ENCODE measurements around the gene FGFR3.

FGFR3 gene

GRCh38 chr4:1770791-1771231 lies 22.3 kb upstream of the FGFR3 start:
- no peak for DNase-seq (ENCODE audit: low read depth)

DNA sequence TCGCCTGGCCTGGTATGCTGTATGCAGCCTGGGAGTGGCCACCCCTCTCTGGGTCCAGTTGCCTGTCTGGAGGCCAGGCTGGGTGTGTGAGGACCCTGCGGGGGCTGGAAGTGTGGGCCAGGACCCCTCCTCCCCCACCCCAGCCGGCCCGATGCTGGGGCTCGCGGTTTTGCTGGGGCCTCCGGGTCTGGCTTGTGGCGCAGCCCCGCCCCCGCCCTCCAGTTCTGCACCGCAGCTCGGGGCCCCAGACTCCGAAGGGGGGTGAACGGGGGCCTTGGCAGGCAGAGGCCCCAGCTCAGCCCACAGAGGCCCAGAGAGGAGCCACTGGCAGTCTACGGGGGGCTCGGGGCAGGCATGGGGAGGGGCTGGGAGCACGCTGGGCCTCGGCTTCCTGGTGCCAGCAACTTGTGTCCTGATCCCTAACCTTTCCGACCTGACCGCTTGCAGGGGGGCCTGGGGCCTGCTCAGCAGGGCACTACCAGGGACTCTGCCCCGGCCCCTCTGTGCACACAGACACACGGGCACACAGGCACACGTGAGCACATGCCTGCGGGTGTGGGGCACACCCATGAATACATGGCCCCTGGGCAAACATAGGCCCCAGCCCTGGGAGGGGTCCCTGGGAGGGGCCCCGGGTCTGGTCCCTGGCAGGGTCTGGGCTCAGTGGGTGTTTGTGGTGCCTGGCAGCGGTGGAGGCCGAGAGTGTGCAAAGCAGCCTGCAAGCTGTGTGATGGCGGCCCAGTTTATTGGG lies 21.4 kb upstream of the FGFR3 start:
- DNase-seq (ENCODE audit: low read depth): no peak

GRCh38 chr4:1772853-1773538 lies 20.1 kb upstream of the FGFR3 start:
- DNase-seq (ENCODE audit: low read depth): no peak

GRCh38 chr4:1773754-1774153 lies 19.3 kb upstream of the FGFR3 start:
- DNase-seq (ENCODE audit: low read depth): no peak

- DNase-seq (ENCODE audit: low read depth): no peak
These were observed 17.2 kb upstream of the FGFR3 start for GRCh38 chr4:1775731-1776500.

DNA sequence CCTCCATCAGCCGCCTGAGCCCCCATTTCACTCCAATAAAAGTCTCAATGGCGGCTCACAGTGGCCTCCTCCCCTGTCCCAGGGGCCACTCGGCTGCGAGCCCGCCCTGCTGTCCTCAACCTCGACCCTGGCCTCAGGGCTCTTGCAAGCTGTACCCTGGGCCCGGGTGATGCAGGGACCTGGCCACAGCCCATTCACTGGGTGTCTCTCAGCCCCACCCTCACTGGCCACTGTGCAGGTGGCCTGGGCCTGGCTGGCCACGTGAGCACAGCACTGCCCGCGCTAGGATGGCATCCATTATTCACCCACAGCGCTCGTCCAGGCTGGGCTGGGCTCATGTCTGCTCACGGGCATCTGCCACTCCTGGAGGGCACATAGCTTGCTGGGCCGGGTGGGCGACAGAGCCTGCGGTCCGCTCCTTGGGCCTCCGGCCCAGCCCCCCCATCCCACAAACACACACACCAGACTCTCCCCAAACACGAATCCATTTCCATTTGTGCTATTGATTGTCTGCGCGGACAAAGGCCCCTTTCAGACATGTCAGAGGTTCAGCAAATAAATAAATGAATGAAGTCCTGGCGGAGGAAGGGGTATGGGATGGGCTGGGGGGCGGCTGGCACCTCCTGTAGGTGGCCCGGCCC lies 16.5 kb upstream of the FGFR3 start:
- DNase-seq (ENCODE audit: low read depth): no peak

DNA sequence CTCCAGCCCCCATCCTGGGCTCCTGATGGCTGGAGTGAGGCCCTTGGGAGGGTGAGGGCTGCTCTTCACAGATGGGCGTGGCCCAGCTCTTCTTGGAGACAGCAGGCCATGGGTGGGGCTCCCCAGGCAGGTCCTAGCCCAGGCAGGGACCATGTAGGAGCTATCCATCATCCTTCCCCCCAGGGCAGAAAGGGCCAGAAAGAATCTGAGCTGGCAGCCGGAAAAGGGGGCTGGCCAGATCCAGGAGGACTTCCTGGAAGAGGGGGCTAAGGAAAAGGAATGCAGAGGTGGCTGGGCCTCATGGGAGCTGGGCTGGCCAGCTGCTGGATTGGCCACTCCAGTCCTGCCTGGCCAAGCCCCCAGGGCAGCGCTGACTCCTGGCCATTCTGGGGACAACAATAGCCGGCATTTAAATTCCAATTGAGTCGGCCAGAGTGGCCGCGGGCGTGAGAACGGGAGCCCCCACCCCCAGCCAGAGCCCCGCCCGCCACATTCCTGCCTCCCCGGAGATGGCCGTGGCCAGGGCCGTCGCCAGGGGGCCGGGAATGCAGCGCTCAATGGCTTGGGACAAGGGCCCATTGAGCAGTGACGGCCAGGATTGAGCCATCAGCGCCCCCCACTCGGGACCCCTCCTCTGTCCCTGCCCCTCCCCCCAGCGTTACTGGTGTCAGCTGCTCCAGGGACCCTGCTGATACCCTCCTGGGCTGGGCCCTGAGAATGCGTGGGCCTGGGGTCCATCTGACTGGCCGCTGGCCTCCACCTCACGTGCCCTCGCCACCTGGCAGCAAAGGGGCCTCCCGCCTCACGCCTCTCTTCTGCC lies 15.1 kb upstream of the FGFR3 start:
- no peak for DNase-seq (ENCODE audit: low read depth)

- no peak for DNase-seq (ENCODE audit: low read depth)
These were observed 14.3 kb upstream of the FGFR3 start for GRCh38 chr4:1778642-1779392.

DNA sequence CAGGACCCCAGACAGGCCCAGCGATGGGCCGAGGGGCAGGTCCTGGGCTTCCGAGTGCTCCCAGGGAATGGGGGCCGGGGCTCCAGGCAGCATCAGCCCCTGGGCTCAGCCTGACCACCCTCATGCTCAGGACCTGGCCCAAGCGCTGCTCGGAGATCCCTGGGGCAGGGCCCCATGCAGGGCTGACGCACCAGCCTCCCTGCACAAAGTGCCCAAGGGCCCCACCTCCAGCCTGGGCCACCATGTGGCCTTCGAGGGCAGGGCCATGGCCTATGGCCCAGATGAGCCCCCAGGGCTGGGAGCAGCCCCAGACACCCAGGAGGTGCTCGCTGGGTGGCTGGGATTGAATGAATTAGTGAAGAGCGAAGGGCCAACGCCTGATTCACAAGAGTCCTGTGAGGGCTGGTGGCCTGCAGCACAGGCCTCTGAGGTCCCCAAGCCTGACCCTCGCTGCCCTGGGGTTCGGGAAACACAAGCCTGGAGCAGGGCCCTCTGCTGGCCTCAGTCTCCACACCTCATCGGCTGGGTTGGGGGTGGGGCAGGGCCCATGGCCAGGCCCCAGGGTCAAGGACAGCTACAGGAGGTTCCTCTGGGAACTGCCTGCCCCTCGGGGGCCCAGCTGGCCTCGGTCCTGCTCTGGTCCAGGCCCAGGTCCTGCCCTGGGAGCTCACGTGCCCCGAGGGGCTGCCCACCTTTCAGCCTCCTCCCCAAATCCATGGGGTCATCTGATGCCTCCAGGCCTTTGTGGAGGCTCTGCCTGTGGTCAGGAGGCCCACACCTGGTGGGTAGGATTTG lies 13.3 kb upstream of the FGFR3 start:
- no peak for DNase-seq (ENCODE audit: low read depth)

DNA sequence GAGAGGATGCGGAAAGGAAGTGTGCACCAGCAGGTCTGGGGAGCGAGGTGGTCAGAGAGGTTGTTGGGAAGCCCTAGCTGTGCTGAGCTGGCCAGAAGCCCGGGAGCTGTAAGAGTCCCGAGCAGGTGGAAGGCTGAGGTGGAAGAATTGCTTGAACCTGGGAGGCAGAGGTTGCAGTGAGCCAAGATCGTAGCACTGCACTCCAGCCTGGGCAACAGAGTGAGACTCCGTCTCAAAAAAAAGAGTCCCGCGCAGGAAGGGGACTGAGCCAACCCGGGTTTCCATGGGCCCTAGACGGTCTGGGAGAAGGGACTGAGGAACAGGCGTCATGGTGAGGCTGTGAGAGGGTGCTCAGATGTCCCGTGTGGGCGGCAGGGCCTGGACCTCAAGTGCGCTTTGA lies 12.7 kb upstream of the FGFR3 start:
- DNase-seq (ENCODE audit: low read depth): no peak

DNA sequence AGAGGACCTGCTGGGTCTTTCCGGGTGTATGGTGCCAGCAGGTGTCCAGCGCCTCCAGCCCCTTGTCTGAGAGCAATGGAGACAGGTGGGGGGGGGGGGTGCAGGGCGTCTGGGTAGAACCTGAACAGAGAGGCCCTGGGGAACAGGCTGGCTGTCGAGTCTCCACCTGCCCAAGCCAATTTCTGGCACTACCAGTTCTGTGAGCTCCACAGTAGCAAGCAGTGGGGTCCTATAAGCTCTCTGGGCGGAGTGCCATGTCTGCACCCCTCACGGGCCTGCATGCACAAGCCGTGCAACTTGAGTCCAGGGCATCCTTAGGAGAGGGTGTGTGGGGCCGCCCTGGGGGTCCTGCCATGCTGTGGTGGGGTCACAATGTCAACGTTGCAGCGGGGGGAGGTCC lies 10.1 kb upstream of the FGFR3 start:
- no peak for DNase-seq (ENCODE audit: low read depth)

GRCh38 chr4:1783970-1784369 lies 9.1 kb upstream of the FGFR3 start:
- no peak for DNase-seq (ENCODE audit: low read depth)

DNA sequence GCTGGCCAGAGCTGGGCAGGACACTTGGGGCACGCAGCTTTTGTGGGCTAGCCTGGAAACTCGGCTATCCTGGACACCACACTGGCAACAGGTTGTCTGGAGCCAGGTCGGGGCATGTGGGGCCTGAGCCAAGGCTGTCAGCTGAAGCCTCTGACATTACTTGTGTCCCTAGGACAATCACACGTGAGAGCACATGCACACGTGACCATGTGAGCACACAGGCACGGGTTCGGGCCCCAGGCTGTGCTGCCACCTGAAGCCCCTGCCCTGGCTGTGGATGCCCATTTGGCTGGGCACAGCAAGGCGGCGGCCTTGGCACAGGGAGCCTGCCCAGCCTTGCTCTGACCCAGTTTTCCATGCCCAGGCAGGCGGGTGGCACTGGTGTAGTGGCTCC lies 8.7 kb upstream of the FGFR3 start:
- DNase-seq (ENCODE audit: low read depth): no peak

- DNase-seq (ENCODE audit: low read depth): no peak
These were observed 8.1 kb upstream of the FGFR3 start for GRCh38 chr4:1784789-1785591.

GRCh38 chr4:1785592-1785991 lies 7.5 kb upstream of the FGFR3 start:
- DNase-seq (ENCODE audit: low read depth): no peak

DNA sequence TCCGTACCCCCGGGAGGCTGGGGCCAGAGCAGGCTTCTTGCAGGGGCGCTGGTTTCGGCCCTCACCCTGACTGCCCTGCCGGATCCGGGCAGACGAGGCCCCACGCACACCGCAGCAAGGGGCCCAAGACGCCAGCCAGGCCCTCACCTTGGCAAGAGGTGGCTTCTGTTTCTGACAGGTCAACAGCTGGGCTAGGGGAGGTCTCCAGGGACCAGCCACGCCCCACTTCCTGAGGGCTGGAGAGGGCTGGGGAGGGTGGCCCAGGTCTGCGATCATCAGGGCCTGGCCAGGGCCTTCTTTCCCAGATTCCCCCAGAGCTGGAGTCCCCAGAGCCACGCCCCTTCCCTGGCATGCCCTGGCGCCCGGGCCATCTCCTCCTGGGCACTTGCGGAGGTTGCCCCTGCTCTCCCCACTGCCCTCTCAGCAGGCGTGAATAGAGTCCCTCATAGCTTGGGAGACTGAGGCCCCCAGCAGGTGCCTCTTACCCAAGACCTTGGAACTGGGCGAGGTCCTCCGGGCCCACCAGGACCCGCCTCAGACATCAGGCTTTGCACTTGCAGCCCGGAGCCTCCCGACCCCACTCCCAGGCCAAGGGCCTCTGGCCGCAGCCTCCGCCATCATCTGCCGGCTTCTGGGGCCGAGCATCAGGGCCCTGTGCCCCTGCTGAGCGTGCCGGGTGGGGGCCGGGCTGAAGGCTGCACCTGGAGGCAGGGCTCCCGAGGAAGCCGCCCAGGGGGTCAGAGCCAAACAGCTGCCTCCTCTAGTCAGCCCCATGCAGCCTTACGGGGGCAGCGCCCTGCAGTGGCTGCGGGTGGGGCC lies 6.3 kb upstream of the FGFR3 start:
- no peak for DNase-seq (ENCODE audit: low read depth)

GRCh38 chr4:1787411-1788077 lies 5.5 kb upstream of the FGFR3 start:
- DNase-seq (ENCODE audit: low read depth): no peak

All from stimulated activated CD8-positive, alpha-beta memory T cell treated with anti-CD3 and anti-CD28 coated beads, Interleukin-12 subunit alpha, Interleukin-12 subunit beta, amount 100 ng/mL, for 4 hours (primary cell).